Neural progenitor cell (in vitro differentiated cells): ENCODE measurements around the gene ZNF747. TPM values are rescaled to one million over a fixed set of nuclear protein-coding genes. Genes with fewer than 3 reads are reported as not detected.

ENCODE experiments used
- DNase-seq: peaks from one replicate; pipeline ENCODE4 v3.0.0-alpha.2; 2016; ENCODE audit warnings: low spot score
- H2AFZ ChIP-seq: fragments of 200-600 bp; sonication (generic); replicated peaks from 2 replicates; pipeline ENCODE4 v1.6.1; 2016; ENCODE audit warnings: antibody characterized with exemption
- H3F3A ChIP-seq: fragments of 200-600 bp; sonication (generic); 2 replicates; pipeline ENCODE4 v1.6.1; 2016; ENCODE audit warnings: antibody characterized with exemption, low read depth
- H3K27ac ChIP-seq: fragments of 200-600 bp; sonication (generic); 2 replicates; pipeline ENCODE4 v1.5.1; 2016; ENCODE audit warnings: mild to moderate bottlenecking
- H3K27me3 ChIP-seq: fragments of 200-600 bp; sonication (generic); 2 replicates; pipeline ENCODE4 v1.6.1; 2016; ENCODE audit warnings: mild to moderate bottlenecking, moderate library complexity
- H3K36me3 ChIP-seq: fragments of 200-600 bp; sonication (generic); 2 replicates; pipeline ENCODE4 v1.5.1; 2016
- H3K4me1 ChIP-seq: fragments of 200-600 bp; sonication (generic); 2 replicates; pipeline ENCODE4 v1.6.1; 2016; ENCODE audit warnings: mixed run types
- H3K4me2 ChIP-seq: fragments of 200-600 bp; sonication (generic); 2 replicates; pipeline ENCODE4 v1.6.1; 2016
- H3K4me3 ChIP-seq: fragments of 200-600 bp; sonication (generic); 2 replicates; pipeline ENCODE4 v1.5.1; 2016
- H3K79me2 ChIP-seq: fragments of 200-600 bp; sonication (generic); 2 replicates; pipeline ENCODE4 v1.6.1; 2016; ENCODE audit warnings: low read depth
- H3K9ac ChIP-seq: fragments of 200-600 bp; sonication (generic); 2 replicates; pipeline ENCODE4 v1.6.1; 2016
- H3K9me3 ChIP-seq: fragments of 200-600 bp; sonication (generic); 2 replicates; pipeline ENCODE4 v1.5.1; 2016; ENCODE audit warnings: low read depth
- H4K20me1 ChIP-seq: fragments of 200-600 bp; sonication (generic); 2 replicates; pipeline ENCODE4 v1.6.1; 2016; ENCODE audit warnings: low read depth
- H3K27ac Mint-ChIP-seq: 3 replicates; pipeline ENCODE4 v1.8.0; 2021; ENCODE audit warnings: mixed read lengths
- H3K27me3 Mint-ChIP-seq: 2 replicates; pipeline ENCODE4 v1.8.0; 2022; ENCODE audit warnings: low read depth, mild to moderate bottlenecking, inconsistent platforms, moderate library complexity, mixed read lengths; ENCODE audit not compliant: insufficient read depth
- H3K36me3 Mint-ChIP-seq: 3 replicates; pipeline ENCODE4 v1.8.0; 2021; ENCODE audit warnings: mixed read lengths
- H3K4me1 Mint-ChIP-seq: 3 replicates; pipeline ENCODE4 v1.8.0; 2021; ENCODE audit warnings: mixed read lengths
- H3K4me3 Mint-ChIP-seq: 3 replicates; pipeline ENCODE4 v1.8.0; 2021; ENCODE audit warnings: mild to moderate bottlenecking, moderate library complexity, mixed read lengths
- H3K9me3 Mint-ChIP-seq: 3 replicates; pipeline ENCODE4 v1.8.0; 2020; ENCODE audit warnings: mixed read lengths
- EZH2 ChIP-seq: fragments of 200-600 bp; sonication (generic); IDR thresholded peaks from 2 replicates; pipeline ENCODE4 v1.6.1; 2017; ENCODE audit warnings: antibody characterized with exemption, mild to moderate bottlenecking, moderate library complexity
- EZH2phosphoT487 ChIP-seq: fragments of 200-600 bp; sonication (generic); IDR thresholded peaks from 2 replicates; pipeline ENCODE4 v1.6.1; 2017; ENCODE audit warnings: antibody characterized with exemption
- total RNA-seq: library from RNA; depleted of rRNA; stranded (reverse); fragments of >200 nt; gene quantifications from 2 replicates; pipeline ENCODE4 v1.2.3, GENCODE V29; 2015; ENCODE audit warnings: low replicate concordance
- TF ChIP-seq, protein P1 (sequence below): fragments of 200-600 bp; sonication (generic); IDR thresholded peaks from 2 replicates; pipeline ENCODE4 v1.5.1; 2017; ENCODE audit warnings: antibody characterized with exemption, mild to moderate bottlenecking

The ZNF747 gene
- total RNA-seq, 1 donor from 2014 or later = 7.0 TPM

GRCh38 chr16:30515275-30515674, 19.4 kb downstream of the ZNF747 start:
- H3K4me1 ChIP-seq = no peaks in the 10 kb centered on the region
- H3K9ac ChIP-seq = no peak overlapping the region
- H3K36me3 ChIP-seq = no peaks in the 10 kb centered on the region
- Mint-ChIP-seq H3K27ac (peak overlapping the region; percentile 57), H3K4me3 (no peak overlapping the region), H3K36me3 (no peaks in the 10 kb centered on the region), H3K27me3 (peaks cover 9% of the 10 kb centered on the region), H3K4me1 (no peaks in the 10 kb centered on the region), H3K9me3 (no peaks in the 10 kb centered on the region)
- H3K27ac ChIP-seq = no peak overlapping the region
- H3K4me2 ChIP-seq = no peak overlapping the region
- H3F3A ChIP-seq = no peaks in the 10 kb centered on the region
- H3K4me3 ChIP-seq = no peak overlapping the region
- TF ChIP-seq, protein P1, sequence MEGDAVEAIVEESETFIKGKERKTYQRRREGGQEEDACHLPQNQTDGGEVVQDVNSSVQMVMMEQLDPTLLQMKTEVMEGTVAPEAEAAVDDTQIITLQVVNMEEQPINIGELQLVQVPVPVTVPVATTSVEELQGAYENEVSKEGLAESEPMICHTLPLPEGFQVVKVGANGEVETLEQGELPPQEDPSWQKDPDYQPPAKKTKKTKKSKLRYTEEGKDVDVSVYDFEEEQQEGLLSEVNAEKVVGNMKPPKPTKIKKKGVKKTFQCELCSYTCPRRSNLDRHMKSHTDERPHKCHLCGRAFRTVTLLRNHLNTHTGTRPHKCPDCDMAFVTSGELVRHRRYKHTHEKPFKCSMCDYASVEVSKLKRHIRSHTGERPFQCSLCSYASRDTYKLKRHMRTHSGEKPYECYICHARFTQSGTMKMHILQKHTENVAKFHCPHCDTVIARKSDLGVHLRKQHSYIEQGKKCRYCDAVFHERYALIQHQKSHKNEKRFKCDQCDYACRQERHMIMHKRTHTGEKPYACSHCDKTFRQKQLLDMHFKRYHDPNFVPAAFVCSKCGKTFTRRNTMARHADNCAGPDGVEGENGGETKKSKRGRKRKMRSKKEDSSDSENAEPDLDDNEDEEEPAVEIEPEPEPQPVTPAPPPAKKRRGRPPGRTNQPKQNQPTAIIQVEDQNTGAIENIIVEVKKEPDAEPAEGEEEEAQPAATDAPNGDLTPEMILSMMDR = no peak
- no peak for TF ChIP-seq EZH2phosphoT487
- no peak for DNase-seq
- H3K79me2 ChIP-seq = no peaks in the 10 kb centered on the region
- no peaks in the 10 kb centered on the region for H4K20me1 ChIP-seq
- H3K27me3 ChIP-seq = no peaks in the 10 kb centered on the region
- H2AFZ ChIP-seq = no peak overlapping the region
- no peaks in the 10 kb centered on the region for H3K9me3 ChIP-seq

DNA sequence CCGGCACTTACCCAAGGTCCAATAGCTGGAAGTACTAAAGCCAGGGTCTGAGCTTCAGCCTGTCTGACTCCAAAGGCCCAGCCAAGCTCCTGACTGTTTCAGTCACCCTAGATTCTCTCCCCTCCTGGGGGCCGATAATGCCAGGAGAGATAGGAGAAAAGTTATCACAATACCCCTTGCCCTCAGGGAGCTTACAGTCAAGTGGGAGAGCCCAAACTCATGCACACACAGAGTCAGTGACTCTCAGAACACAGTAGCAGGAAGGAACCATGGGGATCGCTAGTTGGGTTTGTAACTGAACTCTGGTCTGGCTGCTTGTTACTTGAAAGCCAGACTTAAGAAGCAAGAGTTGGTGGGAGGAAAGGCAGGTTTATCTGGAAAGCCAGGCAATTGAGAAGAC, 23.1 kb downstream of the ZNF747 start:
- Histone ChIP-seq H4K20me1 (no peaks in the 10 kb centered on the region), H3K9me3 (no peaks in the 10 kb centered on the region), H3K9ac (no peak overlapping the region), H3K36me3 (no peaks in the 10 kb centered on the region), H3K27ac (no peak overlapping the region), H3K4me2 (no peak overlapping the region), H3K4me1 (no peaks in the 10 kb centered on the region), H3K4me3 (no peak overlapping the region), H3K27me3 (no peaks in the 10 kb centered on the region), H3K79me2 (no peaks in the 10 kb centered on the region), H3F3A (no peaks in the 10 kb centered on the region), H2AFZ (no peak overlapping the region)
- no peaks in the 10 kb centered on the region for H3K36me3 Mint-ChIP-seq
- no peak overlapping the region for H3K4me3 Mint-ChIP-seq
- no peaks in the 10 kb centered on the region for H3K9me3 Mint-ChIP-seq
- DNase-seq = no peak
- H3K27me3 Mint-ChIP-seq = peaks cover 11% of the 10 kb centered on the region
- H3K4me1 Mint-ChIP-seq = no peaks in the 10 kb centered on the region
- H3K27ac Mint-ChIP-seq = no peak overlapping the region
- TF ChIP-seq EZH2phosphoT487 = no peak
- TF ChIP-seq, protein P1 = no peak
- TF ChIP-seq EZH2 = no peak

GRCh38 chr16:30510376-30510938, 24.2 kb downstream of the ZNF747 start:
- no peak for DNase-seq
- Mint-ChIP-seq H3K9me3 (no peaks in the 10 kb centered on the region), H3K36me3 (no peaks in the 10 kb centered on the region), H3K27ac (no peak overlapping the region), H3K27me3 (peaks cover 11% of the 10 kb centered on the region), H3K4me1 (peaks cover under 1% of the 10 kb centered on the region), H3K4me3 (no peak overlapping the region)
- H3K9me3 ChIP-seq = no peaks in the 10 kb centered on the region
- H3K36me3 ChIP-seq = no peaks in the 10 kb centered on the region
- no peak overlapping the region for H3K9ac ChIP-seq
- no peaks in the 10 kb centered on the region for H3K27me3 ChIP-seq
- H3K4me1 ChIP-seq = no peaks in the 10 kb centered on the region
- no peak overlapping the region for H3K27ac ChIP-seq
- TF ChIP-seq EZH2 = no peak
- no peak for TF ChIP-seq EZH2phosphoT487
- TF ChIP-seq, protein P1 = no peak
- no peaks in the 10 kb centered on the region for H3F3A ChIP-seq
- H3K4me2 ChIP-seq = no peak overlapping the region
- no peaks in the 10 kb centered on the region for H4K20me1 ChIP-seq
- no peak overlapping the region for H2AFZ ChIP-seq
- no peak overlapping the region for H3K4me3 ChIP-seq
- no peaks in the 10 kb centered on the region for H3K79me2 ChIP-seq
